H9 (cell line): ENCODE measurements around the gene WNT10A. TPM values are rescaled to one million over a fixed set of nuclear protein-coding genes. Genes with fewer than 3 reads are reported as not detected.

Experiments
- DNase-seq: peaks from one replicate; pipeline ENCODE4 v3.0.0-alpha.2; 2017
- H2AFZ ChIP-seq: one replicate; pipeline ENCODE4 v1.6.1; 2013; ENCODE audit warnings: mild to moderate bottlenecking, low read length, control low read depth, moderate library complexity
- H2AK5ac ChIP-seq: 2 replicates; pipeline ENCODE4 v1.6.1; 2013; ENCODE audit warnings: low read length, control low read depth, mixed read lengths; ENCODE audit not compliant: insufficient read length
- H2BK120ac ChIP-seq: one replicate; pipeline ENCODE4 v1.6.1; 2013; ENCODE audit warnings: low read depth, mild to moderate bottlenecking, low read length, control low read depth, inconsistent platforms; ENCODE audit not compliant: poor library complexity, severe bottlenecking
- H2BK12ac ChIP-seq: 2 replicates; pipeline ENCODE4 v1.6.1; 2013; ENCODE audit warnings: low read length, control low read depth, mixed read lengths, low read depth; ENCODE audit not compliant: insufficient read length
- H2BK15ac ChIP-seq: 2 replicates; pipeline ENCODE4 v1.6.1; 2013; ENCODE audit warnings: low read depth, low read length, control low read depth
- H2BK20ac ChIP-seq: one replicate; pipeline ENCODE4 v1.6.1; 2013; ENCODE audit warnings: low read depth, mild to moderate bottlenecking, low read length, control low read depth, inconsistent platforms; ENCODE audit not compliant: poor library complexity, severe bottlenecking
- H2BK5ac ChIP-seq: 2 replicates; pipeline ENCODE4 v1.6.1; 2013; ENCODE audit warnings: low read length, control low read depth, mixed read lengths; ENCODE audit not compliant: insufficient read length
- H3K14ac ChIP-seq: 2 replicates; pipeline ENCODE4 v1.6.1; 2013; ENCODE audit warnings: low read length, control low read depth; ENCODE audit not compliant: insufficient read depth
- H3K18ac ChIP-seq: 2 replicates; pipeline ENCODE4 v1.6.1; 2013; ENCODE audit warnings: low read depth, mild to moderate bottlenecking, mixed read lengths, low read length, control low read depth; ENCODE audit not compliant: insufficient read length
- H3K23ac ChIP-seq: 2 replicates; pipeline ENCODE4 v1.6.1; 2013; ENCODE audit warnings: low read length, control low read depth, mixed read lengths, low read depth; ENCODE audit not compliant: insufficient read length
- H3K23me2 ChIP-seq: 2 replicates; pipeline ENCODE4 v1.6.1; 2013; ENCODE audit warnings: low read depth, mild to moderate bottlenecking, mixed read lengths, low read length, control low read depth; ENCODE audit not compliant: insufficient read length, poor library complexity, severe bottlenecking
- H3K27ac ChIP-seq: 2 replicates; pipeline ENCODE4 v1.5.1; 2013; ENCODE audit warnings: low read length, control low read depth, mixed read lengths, low read depth; ENCODE audit not compliant: insufficient read length
- H3K27me3 ChIP-seq: 2 replicates; pipeline ENCODE4 v1.6.1; 2013; ENCODE audit warnings: low read length, control low read depth, inconsistent platforms; ENCODE audit not compliant: insufficient read depth
- H3K4ac ChIP-seq: 2 replicates; pipeline ENCODE4 v1.6.1; 2013; ENCODE audit warnings: low read depth, mild to moderate bottlenecking, control low read depth, inconsistent platforms, low read length, moderate library complexity
- H3K4me1 ChIP-seq: 2 replicates; pipeline ENCODE4 v1.6.1; 2013; ENCODE audit warnings: low read length, control low read depth, inconsistent platforms; ENCODE audit not compliant: insufficient read depth
- H3K4me2 ChIP-seq: 2 replicates; pipeline ENCODE4 v1.6.1; 2013; ENCODE audit warnings: low read length, control low read depth, mixed read lengths; ENCODE audit not compliant: insufficient read length, insufficient read depth
- H3K56ac ChIP-seq: 2 replicates; pipeline ENCODE4 v1.6.1; 2013; ENCODE audit warnings: low read depth, mild to moderate bottlenecking, mixed read lengths, low read length, control low read depth; ENCODE audit not compliant: insufficient read length
- H3K79me1 ChIP-seq: 2 replicates; pipeline ENCODE4 v1.6.1; 2013; ENCODE audit warnings: low read depth, mild to moderate bottlenecking, moderate library complexity, low read length, control low read depth, inconsistent platforms; ENCODE audit not compliant: insufficient read depth, poor library complexity, severe bottlenecking
- H3K79me2 ChIP-seq: 2 replicates; pipeline ENCODE4 v1.6.1; 2013; ENCODE audit warnings: low read length, control low read depth, inconsistent platforms; ENCODE audit not compliant: insufficient read depth
- H3K9ac ChIP-seq: 2 replicates; pipeline ENCODE4 v1.6.1; 2013; ENCODE audit warnings: low read length, control low read depth, mixed read lengths; ENCODE audit not compliant: insufficient read length; ENCODE audit errors: extremely low read depth
- H3K9me3 ChIP-seq: one replicate; pipeline ENCODE4 v1.6.1; 2013; ENCODE audit warnings: low read depth, low read length, inconsistent platforms; ENCODE audit not compliant: control insufficient read depth
- H3T11ph ChIP-seq: one replicate; pipeline ENCODE4 v1.6.1; 2013; ENCODE audit warnings: mild to moderate bottlenecking, low read length, control low read depth, inconsistent platforms
- H4K20me1 ChIP-seq: one replicate; pipeline ENCODE4 v1.6.1; 2013; ENCODE audit not compliant: control insufficient read depth, insufficient read length, insufficient read depth
- H4K5ac ChIP-seq: 2 replicates; pipeline ENCODE4 v1.6.1; 2013; ENCODE audit warnings: low read depth, mild to moderate bottlenecking, mixed read lengths, low read length, control low read depth; ENCODE audit not compliant: insufficient read length
- H4K8ac ChIP-seq: replicated peaks from 2 replicates; pipeline ENCODE4 v1.6.1; 2013; ENCODE audit warnings: low read length, control low read depth, mixed read lengths, low read depth; ENCODE audit not compliant: insufficient read length
- H4K91ac ChIP-seq: 2 replicates; pipeline ENCODE4 v1.6.1; 2013; ENCODE audit warnings: low read depth, mild to moderate bottlenecking, moderate library complexity, mixed read lengths, low read length, control low read depth; ENCODE audit not compliant: insufficient read length
- H3K27ac Mint-ChIP-seq, 3 experiments: 2 replicates in 2 of 3; 3 replicates in 1 of 3; pipeline ENCODE4 v1.8.0; 2020 to 2021; ENCODE audit warnings: mixed read lengths in 3 of 3, mild to moderate bottlenecking in 1 of 3, moderate library complexity in 1 of 3
- H3K27me3 Mint-ChIP-seq: 2 replicates; pipeline ENCODE4 v1.8.0; 2021; ENCODE audit warnings: low read depth, mild to moderate bottlenecking, moderate library complexity, mixed read lengths
- H3K36me3 Mint-ChIP-seq, 3 experiments: 2 replicates in 2 of 3; 3 replicates in 1 of 3; pipeline ENCODE4 v1.8.0; 2020 to 2021; ENCODE audit warnings: low read depth in 3 of 3, mixed read lengths in 3 of 3; ENCODE audit not compliant: insufficient read depth in 1 of 3
- H3K4me1 Mint-ChIP-seq, 2 experiments: 2 replicates each; pipeline ENCODE4 v1.8.0; 2020; ENCODE audit warnings: mixed read lengths in 2 of 2
- H3K4me3 Mint-ChIP-seq, 2 experiments: 2 replicates in 1 of 2; 3 replicates in 1 of 2; pipeline ENCODE4 v1.8.0; 2020 to 2021; ENCODE audit warnings: mild to moderate bottlenecking in 2 of 2, mixed read lengths in 2 of 2, moderate library complexity in 1 of 2
- H3K9me3 Mint-ChIP-seq, 2 experiments: 2 replicates in 1 of 2; 3 replicates in 1 of 2; pipeline ENCODE4 v1.8.0; 2020; ENCODE audit warnings: mild to moderate bottlenecking in 2 of 2, mixed read lengths in 2 of 2, moderate library complexity in 1 of 2
- WGBS: extraction: QIAGEN DNeasy Blood & Tissue Kit; methylation state at CpG from one replicate; pipeline ENCODE4 v1.1.7; 2013; ENCODE audit warnings: missing lambda C conversion rate, low lambda C conversion rate, mixed read lengths; ENCODE audit not compliant: insufficient read length; ENCODE audit errors: extremely low coverage; 5-methylcytosine and 5-hydroxymethylcytosine counted together
- total RNA-seq: library from RNA; stranded (reverse); gene quantifications from 2 replicates; pipeline ENCODE4 v1.2.1, GENCODE V29; 2021
- TF ChIP-seq, protein P1 (sequence below): fragments of 200-600 bp; sonication (generic); conservative IDR thresholded peaks from 3 replicates; pipeline ENCODE4 v1.8.0; 2021; ENCODE audit warnings: antibody characterized with exemption, mild to moderate bottlenecking

Gene WNT10A
- total RNA-seq, 1 experiment from 2014 or later: not detected

DNA sequence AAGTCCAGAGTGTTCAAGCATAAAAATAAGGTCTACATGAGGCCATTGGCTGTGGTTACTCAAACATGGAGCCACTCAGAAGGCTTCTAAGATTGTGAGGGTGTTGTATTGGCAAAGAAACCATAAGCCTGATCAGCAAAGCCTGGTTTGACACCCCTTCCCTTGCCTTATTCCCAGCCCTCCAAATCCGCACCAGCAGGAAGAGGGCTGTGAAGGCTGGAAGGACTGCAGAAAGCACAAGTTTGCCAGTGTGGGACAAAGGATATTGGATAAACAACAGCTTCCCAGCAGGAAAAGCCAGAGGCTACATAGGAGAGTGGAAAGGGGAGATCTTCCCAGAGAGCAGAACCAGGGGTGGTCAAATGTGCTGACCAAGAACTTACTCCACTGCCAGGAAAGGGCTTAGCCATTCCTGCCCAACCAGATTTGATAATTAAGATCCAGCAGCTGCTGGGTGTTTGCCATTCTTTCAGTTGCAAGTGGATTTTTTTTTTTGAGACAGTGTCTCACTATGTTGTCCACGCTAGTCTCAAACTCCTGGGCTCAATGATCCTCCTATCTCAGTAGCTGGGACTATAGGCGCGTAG, 47.5 kb upstream of the WNT10A start:
- DNase-seq: no peak
- H4K8ac ChIP-seq: no peak overlapping the region
- H3K4me3 Mint-ChIP-seq: no peak overlapping the region
- H4K20me1 ChIP-seq: no peaks in the 10 kb centered on the region
- H3K27me3 ChIP-seq: no peaks in the 10 kb centered on the region
- no peak overlapping the region for H2AFZ ChIP-seq
- no peaks in the 10 kb centered on the region for H3K79me2 ChIP-seq
- H3K79me1 ChIP-seq: no peaks in the 10 kb centered on the region
- H3K23me2 ChIP-seq: no peaks in the 10 kb centered on the region
- no peaks in the 10 kb centered on the region; a peak in 2 of 5 replicates for H3K9me3 Mint-ChIP-seq
- H3K14ac ChIP-seq: no peak overlapping the region
- no peak overlapping the region for H2BK15ac ChIP-seq
- H2BK120ac ChIP-seq: no peak overlapping the region
- H3K36me3 Mint-ChIP-seq: no peaks in the 10 kb centered on the region
- H4K5ac ChIP-seq: no peak overlapping the region
- no peak overlapping the region for H3T11ph ChIP-seq
- no peak overlapping the region for H3K56ac ChIP-seq
- H3K18ac ChIP-seq: no peak overlapping the region
- peaks cover 3% of the 10 kb centered on the region in 2 experiments; a peak in 1 of 4 replicates for H3K4me1 Mint-ChIP-seq
- TF ChIP-seq, protein P1, sequence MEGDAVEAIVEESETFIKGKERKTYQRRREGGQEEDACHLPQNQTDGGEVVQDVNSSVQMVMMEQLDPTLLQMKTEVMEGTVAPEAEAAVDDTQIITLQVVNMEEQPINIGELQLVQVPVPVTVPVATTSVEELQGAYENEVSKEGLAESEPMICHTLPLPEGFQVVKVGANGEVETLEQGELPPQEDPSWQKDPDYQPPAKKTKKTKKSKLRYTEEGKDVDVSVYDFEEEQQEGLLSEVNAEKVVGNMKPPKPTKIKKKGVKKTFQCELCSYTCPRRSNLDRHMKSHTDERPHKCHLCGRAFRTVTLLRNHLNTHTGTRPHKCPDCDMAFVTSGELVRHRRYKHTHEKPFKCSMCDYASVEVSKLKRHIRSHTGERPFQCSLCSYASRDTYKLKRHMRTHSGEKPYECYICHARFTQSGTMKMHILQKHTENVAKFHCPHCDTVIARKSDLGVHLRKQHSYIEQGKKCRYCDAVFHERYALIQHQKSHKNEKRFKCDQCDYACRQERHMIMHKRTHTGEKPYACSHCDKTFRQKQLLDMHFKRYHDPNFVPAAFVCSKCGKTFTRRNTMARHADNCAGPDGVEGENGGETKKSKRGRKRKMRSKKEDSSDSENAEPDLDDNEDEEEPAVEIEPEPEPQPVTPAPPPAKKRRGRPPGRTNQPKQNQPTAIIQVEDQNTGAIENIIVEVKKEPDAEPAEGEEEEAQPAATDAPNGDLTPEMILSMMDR: no peak
- H3K4me2 ChIP-seq: no peak overlapping the region
- no peak overlapping the region for H3K4ac ChIP-seq
- no peak overlapping the region for H3K27ac Mint-ChIP-seq
- no peaks in the 10 kb centered on the region for H3K9me3 ChIP-seq
- H2BK5ac ChIP-seq: no peak overlapping the region
- H2BK12ac ChIP-seq: no peak overlapping the region
- no peak overlapping the region for H3K9ac ChIP-seq
- no CpG with 5 or more reads among the region's 4 CpGs for WGBS
- no peak overlapping the region for H3K27ac ChIP-seq
- H4K91ac ChIP-seq: no peak overlapping the region
- H3K23ac ChIP-seq: no peak overlapping the region
- H3K27me3 Mint-ChIP-seq: peaks cover 22% of the 10 kb centered on the region
- no peaks in the 10 kb centered on the region for H3K4me1 ChIP-seq
- no peak overlapping the region for H2AK5ac ChIP-seq
- H2BK20ac ChIP-seq: no peak overlapping the region
